Activated B cell treated with CpG ODN at 0.5 μM for 24 hours (primary cell): ENCODE measurements around the gene TMEM253. TPM values are rescaled to one million over a fixed set of nuclear protein-coding genes. Genes with fewer than 3 reads are reported as not detected.

ENCODE experiments used
- ATAC-seq: fragments of 200-7000 bp; cut with Tn5 transposase; one replicate; pipeline ENCODE4 v1.10.0; 2021; ENCODE audit warnings: low read depth, mild to moderate bottlenecking, moderate library complexity
- CTCF ChIA-PET: fragments of 350-600 bp; sonication (Branson Sonifier 250); formaldehyde crosslinking; loops from one replicate; lab custom pipeline; 2021; ENCODE audit warnings: antibody characterized with exemption; lab: Charles Lee
- POLR2A ChIA-PET: fragments of 350-600 bp; sonication (Branson Sonifier 250); formaldehyde crosslinking; loops from one replicate; lab custom pipeline; 2021; ENCODE audit warnings: antibody characterized with exemption; lab: Charles Lee
- DNase-seq: peaks from one replicate; pipeline ENCODE4 v3.0.0; 2022
- H3K27ac Mint-ChIP-seq: one replicate; pipeline ENCODE4 v1.8.0; 2020; ENCODE audit warnings: mixed read lengths
- H3K27me3 Mint-ChIP-seq: one replicate; pipeline ENCODE4 v1.8.0; 2021; ENCODE audit warnings: mixed read lengths
- H3K36me3 Mint-ChIP-seq: one replicate; pipeline ENCODE4 v1.8.0; 2021; ENCODE audit warnings: low read depth, mixed read lengths
- H3K4me1 Mint-ChIP-seq: one replicate; pipeline ENCODE4 v1.8.0; 2021; ENCODE audit warnings: mixed read lengths
- H3K4me3 Mint-ChIP-seq: one replicate; pipeline ENCODE4 v1.8.0; 2020; ENCODE audit warnings: mild to moderate bottlenecking, mixed read lengths
- H3K9me3 Mint-ChIP-seq: one replicate; pipeline ENCODE4 v1.8.0; 2020; ENCODE audit warnings: mixed read lengths
- intact Hi-C: fragments of 100-400 bp; cut with micrococcal nuclease; formaldehyde crosslinking; loops from one replicate; pipeline ENCODE4 v1.15.1; 2024
- total RNA-seq: library from RNA; stranded (reverse); gene quantifications from 2 replicates; pipeline ENCODE4 v1.2.3, GENCODE V29; 2022
- TF ChIP-seq, protein P1 (sequence below): fragments of 200-600 bp; IDR thresholded peaks from one replicate; pipeline ENCODE4 v1.8.0; 2022; ENCODE audit warnings: antibody characterized with exemption, mild to moderate bottlenecking

TMEM253 gene
- total RNA-seq, 1 donor from 2014 or later: not detected

DNA sequence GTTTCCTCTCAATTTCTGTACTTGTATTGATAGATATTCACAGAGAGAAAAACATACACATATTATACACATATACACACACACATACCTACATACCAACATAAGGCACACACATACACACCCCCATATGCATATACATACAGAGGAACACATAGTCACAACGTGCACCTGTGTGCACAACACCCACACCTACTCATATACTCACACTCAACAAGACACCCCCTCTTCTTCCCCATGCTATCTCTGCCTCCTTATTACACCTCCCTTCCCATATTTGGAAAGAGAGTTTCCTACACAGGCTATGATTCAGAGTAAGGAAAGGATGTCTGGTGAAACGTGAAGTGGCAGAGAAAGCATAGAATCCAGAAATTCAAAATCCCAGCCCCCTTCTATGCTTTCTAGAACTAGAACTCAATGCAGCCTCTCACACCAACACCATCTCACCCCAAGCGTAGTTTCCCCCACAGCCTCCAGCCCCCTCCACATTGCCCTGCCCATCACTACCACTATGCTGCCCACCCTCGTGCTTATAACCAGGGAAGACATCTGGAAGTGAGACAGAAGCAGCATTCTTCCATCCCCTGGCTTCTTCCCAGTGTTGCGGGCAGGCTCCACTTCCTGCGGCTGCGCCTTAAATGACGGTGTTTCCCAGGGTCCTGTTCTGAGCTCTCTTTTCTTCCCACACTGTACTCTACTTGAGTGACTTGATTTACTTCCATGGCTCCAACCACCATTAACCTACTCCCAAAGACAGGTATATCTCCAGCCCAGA, 40.8 kb upstream of the TMEM253 start:
- intact Hi-C loops: no loop called here
- TF ChIP-seq, protein P1, sequence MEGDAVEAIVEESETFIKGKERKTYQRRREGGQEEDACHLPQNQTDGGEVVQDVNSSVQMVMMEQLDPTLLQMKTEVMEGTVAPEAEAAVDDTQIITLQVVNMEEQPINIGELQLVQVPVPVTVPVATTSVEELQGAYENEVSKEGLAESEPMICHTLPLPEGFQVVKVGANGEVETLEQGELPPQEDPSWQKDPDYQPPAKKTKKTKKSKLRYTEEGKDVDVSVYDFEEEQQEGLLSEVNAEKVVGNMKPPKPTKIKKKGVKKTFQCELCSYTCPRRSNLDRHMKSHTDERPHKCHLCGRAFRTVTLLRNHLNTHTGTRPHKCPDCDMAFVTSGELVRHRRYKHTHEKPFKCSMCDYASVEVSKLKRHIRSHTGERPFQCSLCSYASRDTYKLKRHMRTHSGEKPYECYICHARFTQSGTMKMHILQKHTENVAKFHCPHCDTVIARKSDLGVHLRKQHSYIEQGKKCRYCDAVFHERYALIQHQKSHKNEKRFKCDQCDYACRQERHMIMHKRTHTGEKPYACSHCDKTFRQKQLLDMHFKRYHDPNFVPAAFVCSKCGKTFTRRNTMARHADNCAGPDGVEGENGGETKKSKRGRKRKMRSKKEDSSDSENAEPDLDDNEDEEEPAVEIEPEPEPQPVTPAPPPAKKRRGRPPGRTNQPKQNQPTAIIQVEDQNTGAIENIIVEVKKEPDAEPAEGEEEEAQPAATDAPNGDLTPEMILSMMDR: no peak
- no peak for DNase-seq
- Mint-ChIP-seq H3K4me3 (no peak overlapping the region), H3K4me1 (no peaks in the 10 kb centered on the region), H3K36me3 (no peaks in the 10 kb centered on the region), H3K9me3 (no peaks in the 10 kb centered on the region), H3K27me3 (peaks cover 24% of the 10 kb centered on the region), H3K27ac (no peak overlapping the region)
- CTCF ChIA-PET: interaction anchor here (0.9 kb wide), 1 partner anchor 45 kb away, joined by 3 read pairs; no protein-coding TSS in a partner anchor
- POLR2A ChIA-PET: no interaction called here
- ATAC-seq: no peak

DNA sequence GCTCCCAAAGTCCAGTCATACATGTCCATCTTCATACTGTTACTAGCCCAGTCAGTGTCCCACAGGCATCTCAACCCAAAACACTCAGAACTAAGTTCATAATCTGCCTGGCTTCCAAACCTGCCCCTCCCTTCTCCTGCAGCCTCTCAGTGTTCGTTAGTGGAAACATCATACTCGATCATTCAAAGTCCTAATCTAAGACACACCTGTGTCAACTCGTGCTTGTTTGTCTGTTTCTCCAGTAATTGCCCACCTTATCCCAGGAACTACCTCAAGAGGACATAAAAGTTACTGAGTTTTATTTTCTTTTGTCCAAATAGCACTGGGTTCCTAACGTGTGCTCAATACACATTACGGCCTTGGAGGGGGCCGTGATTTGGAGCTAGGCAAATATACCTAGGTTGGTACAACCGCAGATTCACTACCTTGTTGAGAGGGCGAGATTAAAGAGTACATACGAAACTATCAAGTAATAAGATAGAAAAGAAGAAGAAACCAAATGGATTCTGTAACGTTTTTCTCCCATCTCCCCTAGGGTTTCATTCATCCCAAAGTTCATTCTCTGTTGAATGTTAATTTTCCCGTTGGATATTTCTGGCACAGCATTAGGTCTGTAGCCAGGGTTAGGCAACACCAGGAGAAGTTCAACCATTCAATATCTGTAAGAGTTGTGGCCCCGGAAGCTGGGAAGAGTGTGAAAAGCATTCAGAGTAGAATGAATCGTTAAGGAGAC, 40.1 kb upstream of the TMEM253 start:
- H3K4me3 Mint-ChIP-seq: no peak overlapping the region
- H3K27ac Mint-ChIP-seq: no peak overlapping the region
- H3K27me3 Mint-ChIP-seq: peaks cover 30% of the 10 kb centered on the region
- no peaks in the 10 kb centered on the region for H3K36me3 Mint-ChIP-seq
- CTCF ChIA-PET: interaction anchor here (0.9 kb wide), 1 partner anchor 46 kb away, joined by 3 read pairs; no protein-coding TSS in a partner anchor
- intact Hi-C loops: no loop called here
- POLR2A ChIA-PET: no interaction called here
- ATAC-seq (no peak), DNase-seq (no peak)
- no peaks in the 10 kb centered on the region for H3K9me3 Mint-ChIP-seq
- TF ChIP-seq, protein P1: no peak
- no peaks in the 10 kb centered on the region for H3K4me1 Mint-ChIP-seq

DNA sequence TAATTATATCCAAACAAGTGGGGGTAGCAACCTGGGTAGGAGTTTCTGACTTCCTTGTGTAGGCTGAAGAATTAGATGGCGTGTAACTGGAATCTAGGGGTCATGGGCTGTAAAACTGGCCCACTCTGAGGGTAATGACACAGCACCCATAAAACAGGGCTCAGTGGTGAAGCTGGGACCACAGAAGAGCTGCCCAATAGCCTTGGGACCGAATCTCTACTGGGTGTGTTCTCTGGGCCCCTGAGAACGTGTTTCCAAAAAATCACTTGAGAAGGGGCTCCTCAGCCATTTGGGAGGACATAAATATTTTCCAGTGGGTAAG, 39.6 kb upstream of the TMEM253 start:
- intact Hi-C loops: no loop called here
- Mint-ChIP-seq H3K4me1 (no peaks in the 10 kb centered on the region), H3K4me3 (no peak overlapping the region), H3K36me3 (no peaks in the 10 kb centered on the region), H3K27ac (no peak overlapping the region), H3K27me3 (peaks cover 32% of the 10 kb centered on the region), H3K9me3 (no peaks in the 10 kb centered on the region)
- no peak for ATAC-seq
- no peak for DNase-seq
- POLR2A ChIA-PET: no interaction called here
- CTCF ChIA-PET: interaction anchor here (1.8 kb wide), 1 partner anchor 32 kb away, joined by 8 read pairs; no protein-coding TSS in a partner anchor
- TF ChIP-seq, protein P1: no peak

DNA sequence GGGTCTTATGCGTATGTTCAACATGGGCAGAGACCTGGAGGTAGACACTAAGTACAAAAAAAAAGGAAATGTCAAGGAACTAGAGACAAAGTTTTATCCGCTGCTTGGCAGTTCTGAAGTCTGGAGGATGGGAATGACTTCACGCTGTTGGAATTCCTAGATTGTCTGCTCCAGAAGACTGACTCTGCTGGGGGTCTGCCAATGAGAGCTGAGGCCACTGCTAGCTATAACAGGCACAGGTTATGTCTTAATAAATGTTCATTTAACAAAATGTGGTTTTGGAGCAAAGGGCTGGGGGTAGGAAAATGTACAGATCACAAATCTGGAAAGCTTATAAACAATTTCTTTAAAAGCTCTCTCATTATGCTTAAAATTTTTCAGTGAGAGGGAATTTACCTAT, 37.4 kb upstream of the TMEM253 start:
- H3K4me3 Mint-ChIP-seq: no peak overlapping the region
- H3K4me1 Mint-ChIP-seq: peaks cover 2% of the 10 kb centered on the region
- peaks cover 37% of the 10 kb centered on the region for H3K27me3 Mint-ChIP-seq
- TF ChIP-seq, protein P1: no peak
- no peak for DNase-seq
- no peaks in the 10 kb centered on the region for H3K9me3 Mint-ChIP-seq
- no peak overlapping the region for H3K27ac Mint-ChIP-seq
- no peak for ATAC-seq
- H3K36me3 Mint-ChIP-seq: no peaks in the 10 kb centered on the region
- intact Hi-C loops: no loop called here
- CTCF ChIA-PET: interaction anchor here (0.7 kb wide), 1 partner anchor 41 kb away, joined by 3 read pairs; no protein-coding TSS in a partner anchor
- POLR2A ChIA-PET: no interaction called here
